AG04450 (cell line): ENCODE results near the gene DPH2. TPM values are rescaled to one million over a fixed set of nuclear protein-coding genes. Genes with fewer than 3 reads are reported as not detected.

Experiments used
- CTCF ChIA-PET: fragments of 300-600, 350-600 bp; formaldehyde crosslinking; extraction: SDS; loops from one replicate; lab custom pipeline; 2022; ENCODE audit warnings: antibody characterized with exemption, inconsistent platforms; lab: Charles Lee
- POLR2A ChIA-PET: fragments of 350-600 bp; formaldehyde crosslinking; extraction: SDS; loops from one replicate; lab custom pipeline; 2021; ENCODE audit warnings: antibody characterized with exemption, inconsistent platforms; lab: Yijun Ruan, JAX
- DNase-seq: peaks from one replicate; pipeline ENCODE4 v3.0.0-alpha.2; 2011; ENCODE audit warnings: low read depth, low spot score
- H3K27ac ChIP-seq: one replicate; pipeline ENCODE4 v1.5.1; 2012; ENCODE audit warnings: low read depth, low read length, control low read depth
- H3K27me3 ChIP-seq: one replicate; pipeline ENCODE4 v1.6.0; 2012; ENCODE audit warnings: low read length; ENCODE audit not compliant: control insufficient read depth, insufficient read depth
- H3K4me3 ChIP-seq: 2 replicates; pipeline ENCODE4 v1.5.1; 2011; ENCODE audit warnings: mild to moderate bottlenecking, low read depth, low read length, control low read depth
- H3K9me3 ChIP-seq: 2 replicates; pipeline ENCODE4 v1.5.1; 2012; ENCODE audit warnings: low read length; ENCODE audit not compliant: control insufficient read depth, insufficient read depth
- polyA plus RNA-seq: library from polyadenylated mRNA; depleted of rRNA; stranded (reverse); fragments of >200 nt; gene quantifications from 2 replicates; pipeline ENCODE4 v1.2.3, GENCODE V29; 2011
- TF ChIP-seq, protein P1 (sequence below): IDR thresholded peaks from 2 replicates; pipeline ENCODE4 v1.5.1; 2011; ENCODE audit warnings: low read depth, low read length, control low read depth, inconsistent platforms

DPH2 gene
- polyA plus RNA-seq, 1 experiment = 17.9 TPM

DNA sequence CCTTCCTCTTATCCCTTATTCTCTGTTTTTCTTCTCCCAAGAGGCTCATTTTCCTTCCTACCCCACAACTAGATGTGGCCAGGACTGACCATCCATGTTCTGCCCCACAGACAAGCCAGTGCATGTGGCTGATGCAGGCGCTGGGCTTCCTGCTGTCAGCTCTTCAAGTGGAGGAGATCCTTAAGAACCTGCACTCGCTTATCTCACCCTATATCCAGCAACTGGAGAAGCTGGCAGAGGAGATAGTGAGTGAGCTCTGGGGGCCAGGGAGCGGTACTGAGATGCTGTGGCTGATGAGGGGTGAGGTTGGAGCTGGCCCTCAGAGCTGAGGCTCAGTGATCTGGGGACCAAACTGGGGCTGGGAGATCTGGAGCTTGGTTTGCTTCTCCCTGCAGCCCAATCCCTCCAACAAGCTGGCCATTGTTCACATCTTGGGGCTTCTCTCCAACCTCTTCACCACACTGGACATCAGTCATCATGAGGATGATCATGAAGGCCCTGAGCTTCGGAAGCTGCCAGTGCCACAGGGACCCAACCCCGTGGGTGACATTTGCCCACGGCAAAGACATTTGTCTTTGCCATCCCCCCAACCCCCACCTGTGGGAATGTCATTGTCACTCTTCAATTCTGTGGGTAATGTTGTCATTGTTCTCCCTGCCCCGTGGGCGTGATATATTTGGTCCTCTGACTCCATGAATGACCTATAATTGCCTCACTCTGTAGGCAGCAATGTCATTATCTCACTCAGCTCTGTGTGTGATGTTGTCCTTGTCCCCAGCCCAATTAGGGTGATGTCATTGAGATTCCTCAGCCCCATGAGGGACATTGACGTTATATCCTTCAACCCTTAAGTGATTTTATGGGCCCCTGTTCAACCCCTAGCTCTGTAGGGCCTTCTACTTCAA is 11.2 kb upstream of the DPH2 start:
- Histone ChIP-seq H3K4me3 (no peak overlapping the region), H3K27ac (no peak overlapping the region), H3K27me3 (no peaks in the 10 kb centered on the region), H3K9me3 (no peaks in the 10 kb centered on the region)
- ChIA-PET CTCF (no interaction called here), POLR2A (no interaction called here)
- no peak for DNase-seq
- TF ChIP-seq, protein P1, sequence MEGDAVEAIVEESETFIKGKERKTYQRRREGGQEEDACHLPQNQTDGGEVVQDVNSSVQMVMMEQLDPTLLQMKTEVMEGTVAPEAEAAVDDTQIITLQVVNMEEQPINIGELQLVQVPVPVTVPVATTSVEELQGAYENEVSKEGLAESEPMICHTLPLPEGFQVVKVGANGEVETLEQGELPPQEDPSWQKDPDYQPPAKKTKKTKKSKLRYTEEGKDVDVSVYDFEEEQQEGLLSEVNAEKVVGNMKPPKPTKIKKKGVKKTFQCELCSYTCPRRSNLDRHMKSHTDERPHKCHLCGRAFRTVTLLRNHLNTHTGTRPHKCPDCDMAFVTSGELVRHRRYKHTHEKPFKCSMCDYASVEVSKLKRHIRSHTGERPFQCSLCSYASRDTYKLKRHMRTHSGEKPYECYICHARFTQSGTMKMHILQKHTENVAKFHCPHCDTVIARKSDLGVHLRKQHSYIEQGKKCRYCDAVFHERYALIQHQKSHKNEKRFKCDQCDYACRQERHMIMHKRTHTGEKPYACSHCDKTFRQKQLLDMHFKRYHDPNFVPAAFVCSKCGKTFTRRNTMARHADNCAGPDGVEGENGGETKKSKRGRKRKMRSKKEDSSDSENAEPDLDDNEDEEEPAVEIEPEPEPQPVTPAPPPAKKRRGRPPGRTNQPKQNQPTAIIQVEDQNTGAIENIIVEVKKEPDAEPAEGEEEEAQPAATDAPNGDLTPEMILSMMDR = no peak

DNA sequence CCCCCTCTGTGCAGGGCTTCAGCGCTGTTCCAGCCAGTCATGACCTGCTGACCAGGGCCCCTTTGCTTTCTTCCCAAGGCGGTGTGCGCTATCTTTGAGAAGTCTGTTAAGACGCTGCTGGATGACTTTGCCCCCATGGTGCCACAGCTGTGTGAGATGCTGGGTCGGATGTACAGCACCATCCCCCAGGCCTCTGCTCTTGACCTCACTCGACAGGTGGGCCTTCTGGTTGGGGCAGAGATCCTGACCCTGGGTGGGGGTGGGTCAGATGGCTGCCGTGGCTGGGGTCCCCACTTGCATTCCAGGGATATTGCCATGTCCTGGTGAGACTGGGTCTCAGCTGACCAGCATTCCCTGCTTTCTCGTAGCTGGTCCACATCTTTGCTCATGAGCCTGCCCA is 9.0 kb upstream of the DPH2 start:
- ChIA-PET CTCF (no interaction called here), POLR2A (no interaction called here)
- TF ChIP-seq, protein P1 = no peak
- Histone ChIP-seq H3K27me3 (no peaks in the 10 kb centered on the region), H3K9me3 (no peaks in the 10 kb centered on the region), H3K27ac (no peak overlapping the region), H3K4me3 (no peak overlapping the region)
- no peak for DNase-seq

DNA sequence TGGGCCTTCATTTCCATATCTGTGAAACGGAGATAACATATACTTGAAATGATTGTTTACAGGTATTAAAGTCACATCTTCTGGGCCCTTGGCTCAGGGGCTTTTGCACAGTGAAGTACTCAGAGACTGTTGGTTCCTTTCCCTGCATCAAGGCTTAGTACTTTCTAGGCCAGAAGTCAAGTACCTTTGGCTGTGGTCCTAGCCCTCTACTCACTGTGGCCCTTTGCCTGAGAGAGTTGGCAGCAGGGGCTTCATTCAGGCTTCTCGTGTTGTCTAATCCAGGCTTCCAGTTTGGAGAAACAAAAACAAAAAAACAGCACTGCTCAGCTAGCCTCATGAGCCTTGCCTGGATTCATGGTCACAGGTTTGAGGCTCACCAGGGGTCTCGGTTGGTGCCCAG is 8.1 kb upstream of the DPH2 start:
- POLR2A ChIA-PET = no interaction called here
- TF ChIP-seq, protein P1 = no peak
- no peak overlapping the region for H3K4me3 ChIP-seq
- no peak for DNase-seq
- CTCF ChIA-PET = interaction anchor here (0.6 kb wide), 1 partner anchor 196 kb away, joined by 3 read pairs; no protein-coding TSS in a partner anchor
- no peaks in the 10 kb centered on the region for H3K9me3 ChIP-seq
- H3K27me3 ChIP-seq = no peaks in the 10 kb centered on the region
- H3K27ac ChIP-seq = no peak overlapping the region

DNA sequence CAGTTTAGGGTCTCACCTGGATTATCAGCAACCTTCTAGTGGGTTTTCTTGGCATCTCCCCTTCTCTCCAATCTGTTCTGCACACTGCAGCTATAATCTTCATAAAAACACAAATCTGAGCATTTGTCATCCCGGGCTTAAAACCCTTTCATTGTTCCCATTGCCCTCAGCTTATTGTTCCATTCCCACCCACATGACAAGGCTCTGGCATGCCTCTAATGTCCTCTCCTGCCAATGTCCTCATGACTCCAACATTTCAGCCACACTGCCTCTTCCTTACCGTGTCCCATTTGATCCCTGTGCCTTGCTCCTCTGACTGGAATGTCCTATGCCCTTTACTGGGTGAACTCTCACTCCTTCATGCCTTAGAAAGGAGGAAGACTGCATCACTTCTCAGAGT is 7.5 kb upstream of the DPH2 start:
- ChIA-PET CTCF (interaction anchor here (0.6 kb wide), 1 partner anchor 197 kb away, joined by 3 read pairs; no protein-coding TSS in a partner anchor), POLR2A (no interaction called here)
- DNase-seq = no peak
- H3K27ac ChIP-seq = no peak overlapping the region
- no peaks in the 10 kb centered on the region for H3K27me3 ChIP-seq
- TF ChIP-seq, protein P1 = no peak
- no peaks in the 10 kb centered on the region for H3K9me3 ChIP-seq
- H3K4me3 ChIP-seq = no peak overlapping the region

DNA sequence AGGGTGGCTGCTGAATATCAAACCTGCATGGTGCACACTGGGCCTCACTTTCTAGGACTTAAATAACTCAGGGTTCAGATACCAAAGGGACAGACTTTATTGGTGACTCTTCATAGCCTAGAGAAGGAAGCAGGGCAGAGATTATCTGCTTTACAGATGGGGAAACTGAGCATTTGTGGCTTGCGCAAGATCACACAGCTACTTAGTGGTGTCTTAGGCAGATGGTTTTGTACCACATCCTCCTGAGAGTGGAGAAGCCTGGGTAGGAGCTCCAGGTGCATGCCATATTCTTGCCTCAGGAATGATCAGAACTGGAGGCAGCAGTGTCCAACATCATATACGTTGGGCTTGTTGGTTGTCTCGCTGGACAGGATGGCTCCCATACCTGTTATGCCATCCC is 6.8 kb upstream of the DPH2 start:
- Histone ChIP-seq H3K27ac (no peak overlapping the region), H3K4me3 (no peak overlapping the region), H3K9me3 (no peaks in the 10 kb centered on the region), H3K27me3 (no peaks in the 10 kb centered on the region)
- CTCF ChIA-PET = no interaction called here
- POLR2A ChIA-PET = no interaction called here
- TF ChIP-seq, protein P1 = no peak
- no peak for DNase-seq
